Type B pancreatic cell (in vitro differentiated cells): ENCODE measurements around the gene FNDC8. TPM values are rescaled to one million over a fixed set of nuclear protein-coding genes. Genes with fewer than 3 reads are reported as not detected.
"Not testable (repeated sequence)": the region's sequence is repeated elsewhere in the genome, so short reads cannot be mapped to it uniquely, and the experiment has no call there.

Experiments used
- DNase-seq: peaks from one replicate; pipeline ENCODE4 v3.0.0; 2021; ENCODE audit warnings: mixed read lengths; ENCODE audit not compliant: unreplicated experiment; ENCODE audit errors: extremely low spot score
- H3K27ac Mint-ChIP-seq: 2 replicates; pipeline ENCODE4 v1.8.0; 2021; ENCODE audit warnings: mild to moderate bottlenecking, mixed read lengths
- H3K27me3 Mint-ChIP-seq: 2 replicates; pipeline ENCODE4 v1.8.0; 2021; ENCODE audit warnings: mixed read lengths
- H3K36me3 Mint-ChIP-seq: 2 replicates; pipeline ENCODE4 v1.8.0; 2021; ENCODE audit warnings: mixed read lengths
- H3K4me1 Mint-ChIP-seq: one replicate; pipeline ENCODE4 v1.8.0; 2021; ENCODE audit warnings: mixed read lengths; ENCODE audit not compliant: unreplicated experiment
- H3K4me3 Mint-ChIP-seq: 2 replicates; pipeline ENCODE4 v1.8.0; 2021; ENCODE audit warnings: mild to moderate bottlenecking, mixed read lengths
- H3K9me3 Mint-ChIP-seq: 2 replicates; pipeline ENCODE4 v1.8.0; 2021; ENCODE audit warnings: mixed read lengths
- CTCF ChIP-seq: fragments of 200-600 bp; sonication (generic); conservative IDR thresholded peaks from 2 replicates; pipeline ENCODE4 v1.5.0; 2021; ENCODE audit warnings: antibody characterized with exemption, mild to moderate bottlenecking
- total RNA-seq: library from RNA; stranded (reverse); gene quantifications from 2 replicates; pipeline ENCODE4 v1.2.1, GENCODE V29; 2021; ENCODE audit warnings: low replicate concordance

FNDC8 gene
- total RNA-seq, 1 donor from 2014 or later: not detected

- no peak for TF ChIP-seq CTCF
- Mint-ChIP-seq H3K9me3 (no peaks in the 10 kb centered on the region), H3K4me1 (no peaks in the 10 kb centered on the region), H3K36me3 (no peaks in the 10 kb centered on the region), H3K4me3 (no peak within 1 kb of the TSS), H3K27me3 (peaks cover 6% of the 10 kb centered on the region), H3K27ac (no peak within 1 kb of the TSS)
- DNase-seq: no peak
Measured at GRCh38 chr17:35147375-35147905, 26.0 kb downstream of the FNDC8 start, which contains the start of gene UNC45B. Gene UNC45B (plus strand): TSS chr17:35147817. CDS start chr17:35148264, 447 bp downstream.

- Mint-ChIP-seq H3K9me3 (no peaks in the 10 kb centered on the region), H3K4me3 (no peak overlapping the region), H3K4me1 (no peaks in the 10 kb centered on the region), H3K27ac (no peak overlapping the region), H3K27me3 (peaks cover 6% of the 10 kb centered on the region), H3K36me3 (no peaks in the 10 kb centered on the region)
- TF ChIP-seq CTCF: no peak
- DNase-seq: no peak
Measured at GRCh38 chr17:35148144-35148543, 26.7 kb downstream of the FNDC8 start.

GRCh38 chr17:35149941-35150340, 28.5 kb downstream of the FNDC8 start:
- no peak for TF ChIP-seq CTCF
- Mint-ChIP-seq H3K27ac (no peak overlapping the region), H3K27me3 (peaks cover 6% of the 10 kb centered on the region), H3K9me3 (no peaks in the 10 kb centered on the region), H3K4me3 (no peak overlapping the region), H3K4me1 (no peaks in the 10 kb centered on the region), H3K36me3 (no peaks in the 10 kb centered on the region)
- no peak for DNase-seq

- H3K27ac Mint-ChIP-seq, H3K36me3 Mint-ChIP-seq, DNase-seq, H3K27me3 Mint-ChIP-seq, H3K4me3 Mint-ChIP-seq, H3K9me3 Mint-ChIP-seq, H3K4me1 Mint-ChIP-seq: not testable (repeated sequence)
Measured at GRCh38 chr17:35151080-35151479, 29.7 kb downstream of the FNDC8 start.

- no peak overlapping the region for H3K27ac Mint-ChIP-seq
- H3K9me3 Mint-ChIP-seq: no peaks in the 10 kb centered on the region
- no peaks in the 10 kb centered on the region for H3K4me1 Mint-ChIP-seq
- TF ChIP-seq CTCF: no peak
- DNase-seq: no peak
- peaks cover 3% of the 10 kb centered on the region for H3K27me3 Mint-ChIP-seq
- H3K4me3 Mint-ChIP-seq: no peak overlapping the region
- H3K36me3 Mint-ChIP-seq: no peaks in the 10 kb centered on the region
Measured at GRCh38 chr17:35152421-35153140, 31.2 kb downstream of the FNDC8 start.
